Suprapubic skin (tissue), 4 donors: ENCODE data around the gene NSUN3.

ENCODE experiments used
- EP300 ChIP-seq: sonication (generic); formaldehyde crosslinking; IDR thresholded peaks from one replicate; pipeline ENCODE4 v1.6.1; 2017; ENCODE audit warnings: antibody characterized with exemption
- POLR2A ChIP-seq, 2 donors: fragments of 450-650 bp; IDR thresholded peaks; one replicate each; pipeline ENCODE4 v1.6.1; 2017; ENCODE audit warnings: antibody characterized with exemption in 2 of 2, mild to moderate bottlenecking in 2 of 2, moderate library complexity in 2 of 2
- POLR2AphosphoS5 ChIP-seq, 3 donors: sonication (generic); formaldehyde crosslinking; IDR thresholded peaks; one replicate each; pipeline ENCODE4 v1.6.1; 2017; ENCODE audit warnings: antibody characterized with exemption in 3 of 3
- TF ChIP-seq, protein P1 (sequence below), 2 donors: fragments of 200-600 bp in 1 of 2; fragments of 450-650 bp in 1 of 2; sonication (generic) in 1 of 2; IDR thresholded peaks; one replicate each; pipeline ENCODE4 v1.5.1; 2016 to 2019; ENCODE audit warnings: antibody characterized with exemption in 2 of 2, mild to moderate bottlenecking in 1 of 2, moderate library complexity in 1 of 2

DNA sequence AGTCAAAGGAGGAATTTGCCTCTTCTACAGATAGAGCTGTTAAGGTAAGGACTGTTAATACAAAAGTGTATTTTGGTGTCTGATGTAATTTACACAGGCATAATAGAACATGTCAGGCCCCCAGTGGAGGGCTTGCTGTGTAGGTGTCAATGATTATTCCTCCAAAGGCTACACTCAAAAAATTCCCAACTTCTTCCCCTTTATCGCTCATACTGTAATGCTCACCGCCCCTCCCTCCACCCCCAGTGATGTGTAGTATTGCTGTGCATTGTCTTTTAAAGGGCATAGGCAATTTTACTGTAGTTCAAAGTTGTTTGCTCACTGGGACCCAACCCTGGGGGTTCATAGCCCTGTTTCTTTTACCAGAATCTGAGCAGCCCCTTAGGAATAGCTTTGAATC is 32.2 kb downstream of the NSUN3 start:
- TF ChIP-seq, protein P1, sequence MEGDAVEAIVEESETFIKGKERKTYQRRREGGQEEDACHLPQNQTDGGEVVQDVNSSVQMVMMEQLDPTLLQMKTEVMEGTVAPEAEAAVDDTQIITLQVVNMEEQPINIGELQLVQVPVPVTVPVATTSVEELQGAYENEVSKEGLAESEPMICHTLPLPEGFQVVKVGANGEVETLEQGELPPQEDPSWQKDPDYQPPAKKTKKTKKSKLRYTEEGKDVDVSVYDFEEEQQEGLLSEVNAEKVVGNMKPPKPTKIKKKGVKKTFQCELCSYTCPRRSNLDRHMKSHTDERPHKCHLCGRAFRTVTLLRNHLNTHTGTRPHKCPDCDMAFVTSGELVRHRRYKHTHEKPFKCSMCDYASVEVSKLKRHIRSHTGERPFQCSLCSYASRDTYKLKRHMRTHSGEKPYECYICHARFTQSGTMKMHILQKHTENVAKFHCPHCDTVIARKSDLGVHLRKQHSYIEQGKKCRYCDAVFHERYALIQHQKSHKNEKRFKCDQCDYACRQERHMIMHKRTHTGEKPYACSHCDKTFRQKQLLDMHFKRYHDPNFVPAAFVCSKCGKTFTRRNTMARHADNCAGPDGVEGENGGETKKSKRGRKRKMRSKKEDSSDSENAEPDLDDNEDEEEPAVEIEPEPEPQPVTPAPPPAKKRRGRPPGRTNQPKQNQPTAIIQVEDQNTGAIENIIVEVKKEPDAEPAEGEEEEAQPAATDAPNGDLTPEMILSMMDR (IDR thresholded peaks at IDR 0.05), result no peak
- no peak for TF ChIP-seq POLR2AphosphoS5 (IDR thresholded peaks at IDR 0.05)
- TF ChIP-seq POLR2A (IDR thresholded peaks at IDR 0.05), result no peak
- no peak for TF ChIP-seq EP300
